Muscle of leg (tissue), 11 donors: ENCODE data around the gene IRF1. TPM values are rescaled to one million over a fixed set of nuclear protein-coding genes. Genes with fewer than 3 reads are reported as not detected.
"Not testable (repeated sequence)": the region's sequence is repeated elsewhere in the genome, so short reads cannot be mapped to it uniquely, and the experiment has no call there.

Source experiments
- DNase-seq: peaks from one replicate; pipeline ENCODE4 v3.0.0; 2013
- H3K27ac ChIP-seq: one replicate; pipeline ENCODE4 v1.5.1; 2013; ENCODE audit warnings: mild to moderate bottlenecking, low read length, control low read depth
- H3K27me3 ChIP-seq: one replicate; pipeline ENCODE4 v1.6.1; 2013; ENCODE audit warnings: low read length; ENCODE audit not compliant: control insufficient read depth, insufficient read depth
- H3K36me3 ChIP-seq: one replicate; pipeline ENCODE4 v1.6.1; 2013; ENCODE audit warnings: low read length; ENCODE audit not compliant: control insufficient read depth, insufficient read depth
- H3K4me1 ChIP-seq: one replicate; pipeline ENCODE4 v1.6.1; 2013; ENCODE audit warnings: low read length; ENCODE audit not compliant: control insufficient read depth, insufficient read depth
- H3K4me3 ChIP-seq: one replicate; pipeline ENCODE4 v1.5.1; 2013; ENCODE audit warnings: low read length, control low read depth
- H3K9me3 ChIP-seq: replicated peaks from 2 replicates; pipeline ENCODE4 v1.6.1; 2013; ENCODE audit warnings: low read depth, low read length; ENCODE audit not compliant: control insufficient read depth
- WGBS: methylation state at CpG from one replicate; pipeline ENCODE4 v1.1.5; 2013; ENCODE audit warnings: missing lambda C conversion rate; ENCODE audit not compliant: insufficient coverage; 5-methylcytosine and 5-hydroxymethylcytosine counted together
- polyA plus RNA-seq, 8 donors: library from polyadenylated mRNA; unstranded; fragments of 120-200 nt; gene quantifications; one replicate each; pipeline versions ENCODE4 v1.2.1 to v1.2.3, GENCODE V29; 2013; ENCODE audit warnings: inconsistent platforms in 1 of 8, low replicate concordance in 1 of 8; ENCODE audit not compliant: insufficient read length in 8 of 8, insufficient read depth in 1 of 8
- total RNA-seq: library from RNA; stranded (reverse); fragments of 120-200 nt; gene quantifications from one replicate; pipeline ENCODE4 v1.2.4, GENCODE V29; 2013

The IRF1 gene
- total and polyA plus RNA-seq, 9 donors, result 3.7 to 12.8 (median 9.0) TPM

DNA sequence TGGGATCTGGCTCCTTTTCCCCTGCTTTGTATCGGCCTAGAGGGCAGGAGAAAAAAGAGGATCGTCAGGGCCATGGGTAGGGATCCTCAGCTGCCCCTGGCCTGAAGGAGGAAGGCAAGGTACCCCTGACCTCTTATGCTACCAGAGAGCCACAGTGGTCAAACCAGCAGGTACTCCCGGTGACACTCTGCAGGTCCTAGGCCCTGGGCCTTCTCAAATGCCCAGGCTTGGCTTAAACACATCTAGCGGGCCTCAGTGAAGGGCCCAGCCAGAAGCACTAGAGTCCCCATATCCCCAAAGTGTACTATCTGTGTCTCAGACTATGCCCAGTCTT lies 3.5 kb downstream of the IRF1 start:
- Histone ChIP-seq H3K36me3 (peaks cover 60% of the 10 kb centered on the region), H3K4me3 (no peak overlapping the region), H3K4me1 (peaks cover 31% of the 10 kb centered on the region), H3K27me3 (peaks cover 2% of the 10 kb centered on the region), H3K9me3 (no peaks in the 10 kb centered on the region), H3K27ac (no peak overlapping the region)
- DNase-seq, result no peak
- 100% methylated on average over 1 of the region's 4 CpGs for WGBS

DNA sequence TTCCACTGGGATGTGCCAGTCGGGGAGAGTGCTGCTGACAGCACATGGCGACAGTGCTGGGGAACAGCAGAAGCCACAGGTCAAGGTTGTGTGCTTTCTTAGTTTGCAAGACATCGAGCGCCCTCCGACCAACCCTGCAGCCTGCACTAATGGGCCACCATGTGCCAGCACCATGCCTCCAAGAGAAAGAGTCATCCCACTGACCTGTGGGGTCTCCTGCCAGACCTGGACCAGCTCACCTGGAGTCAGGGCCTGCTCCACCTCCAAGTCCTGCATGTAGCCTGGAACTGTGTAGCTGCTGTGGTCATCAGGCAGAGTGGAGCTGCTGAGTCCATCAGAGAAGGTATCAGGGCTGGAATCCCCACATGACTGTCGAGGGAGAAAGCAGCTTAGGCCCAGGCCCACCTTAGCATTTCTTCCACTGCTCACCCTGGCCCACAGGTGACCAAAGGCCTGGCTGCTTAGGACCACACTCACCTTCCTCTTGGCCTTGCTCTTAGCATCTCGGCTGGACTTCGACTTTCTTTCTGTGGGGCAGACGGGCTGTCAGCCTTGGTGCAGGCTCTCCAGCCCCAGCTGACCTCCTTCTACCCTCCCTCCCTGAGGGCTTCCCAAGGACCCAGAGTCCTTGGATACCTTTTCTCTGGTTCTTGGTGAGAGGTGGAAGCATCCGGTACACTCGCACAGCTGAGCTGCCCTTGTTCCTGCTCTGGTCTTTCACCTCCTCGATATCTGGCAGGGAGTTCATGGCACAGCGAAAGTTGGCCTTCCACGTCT lies 4.1 kb downstream of the IRF1 start:
- Histone ChIP-seq H3K27me3 (peaks cover 2% of the 10 kb centered on the region), H3K9me3 (no peaks in the 10 kb centered on the region), H3K4me1 (peaks cover 26% of the 10 kb centered on the region), H3K27ac (no peak overlapping the region), H3K36me3 (peaks cover 65% of the 10 kb centered on the region), H3K4me3 (no peak overlapping the region)
- WGBS, result 97% methylated on average over 13 of the region's 14 CpGs
- DNase-seq, result no peak

DNA sequence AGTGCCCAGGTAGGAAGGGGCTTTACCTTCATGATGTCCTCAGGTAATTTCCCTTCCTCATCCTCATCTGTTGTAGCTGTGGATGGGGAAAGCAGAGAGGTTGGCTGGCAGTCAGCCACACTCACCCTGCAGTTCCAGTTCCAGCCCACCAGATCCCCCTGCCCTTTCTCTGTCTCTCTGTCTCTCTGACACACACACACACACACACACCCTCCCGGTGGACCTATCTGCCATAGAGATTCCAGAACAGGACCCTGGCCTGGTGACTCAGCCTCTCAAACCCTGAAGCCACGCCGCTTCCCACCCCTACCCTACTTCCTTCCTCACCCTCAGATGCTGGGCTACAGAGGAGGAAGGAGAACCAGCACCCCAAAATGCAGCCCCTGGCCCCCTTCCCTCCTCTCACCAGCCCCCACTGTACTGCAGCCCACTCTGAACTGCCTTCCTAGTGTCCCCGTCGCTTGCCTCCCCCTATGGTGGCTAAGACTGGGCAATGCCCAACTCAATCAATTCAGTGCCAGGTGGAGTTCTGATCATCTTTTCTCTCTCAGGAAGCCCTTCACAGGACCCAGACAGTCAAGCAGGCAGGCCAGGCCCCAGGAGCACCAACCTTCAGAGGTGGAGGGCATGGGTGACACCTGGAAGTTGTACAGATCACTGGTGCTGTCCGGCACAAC lies 4.8 kb downstream of the IRF1 start:
- no peaks in the 10 kb centered on the region for H3K27me3 ChIP-seq
- H3K9me3 ChIP-seq, result no peaks in the 10 kb centered on the region
- no peak for DNase-seq
- H3K4me3 ChIP-seq, result no peak overlapping the region
- WGBS, result 79% methylated on average over 4 of the region's 6 CpGs
- H3K27ac ChIP-seq, result no peak overlapping the region
- H3K4me1 ChIP-seq, result peaks cover 20% of the 10 kb centered on the region
- H3K36me3 ChIP-seq, result peaks cover 71% of the 10 kb centered on the region

DNA sequence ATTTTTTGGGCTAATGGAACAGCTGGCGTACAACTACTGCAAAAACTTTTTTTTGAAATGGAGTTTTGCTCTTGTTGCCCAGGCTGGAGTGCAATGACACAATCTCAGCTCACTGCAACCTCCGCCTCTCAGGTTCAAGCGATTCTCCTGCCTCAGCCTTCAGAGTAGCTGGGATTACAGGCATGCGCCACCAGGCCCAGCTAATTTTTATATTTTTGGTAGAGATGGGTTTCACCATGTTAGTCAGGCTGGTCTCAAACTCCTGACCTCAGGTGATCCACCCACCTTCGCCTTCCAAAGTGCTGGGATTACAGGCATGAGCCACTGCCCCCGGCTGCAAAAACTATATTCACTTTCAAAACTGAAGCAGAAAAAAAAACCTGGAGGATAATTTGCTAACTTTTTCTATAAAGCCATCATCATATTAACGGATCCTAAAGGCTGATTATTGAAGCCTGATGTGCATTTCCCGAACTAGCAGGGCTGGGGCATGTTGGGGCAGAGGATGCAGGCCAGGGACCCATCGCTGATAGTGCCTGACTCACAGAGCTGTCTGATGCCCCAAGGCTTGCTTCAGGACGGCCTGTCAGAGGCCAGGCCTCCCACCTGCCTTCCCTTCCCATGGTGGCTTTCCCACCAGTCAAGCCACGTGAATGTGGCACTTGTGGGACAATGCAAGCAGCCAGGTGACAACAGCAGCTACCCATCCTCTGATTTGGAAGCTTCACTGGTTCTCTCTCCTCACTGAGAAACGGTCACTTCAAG lies 5.5 kb downstream of the IRF1 start:
- 94% methylated on average over 7 of the region's 12 CpGs for WGBS
- Histone ChIP-seq H3K36me3 (peaks cover 71% of the 10 kb centered on the region), H3K4me1 (peaks cover 19% of the 10 kb centered on the region)
- not testable (repeated sequence) for DNase-seq, H3K9me3 ChIP-seq, H3K4me3 ChIP-seq, H3K27me3 ChIP-seq, H3K27ac ChIP-seq

DNA sequence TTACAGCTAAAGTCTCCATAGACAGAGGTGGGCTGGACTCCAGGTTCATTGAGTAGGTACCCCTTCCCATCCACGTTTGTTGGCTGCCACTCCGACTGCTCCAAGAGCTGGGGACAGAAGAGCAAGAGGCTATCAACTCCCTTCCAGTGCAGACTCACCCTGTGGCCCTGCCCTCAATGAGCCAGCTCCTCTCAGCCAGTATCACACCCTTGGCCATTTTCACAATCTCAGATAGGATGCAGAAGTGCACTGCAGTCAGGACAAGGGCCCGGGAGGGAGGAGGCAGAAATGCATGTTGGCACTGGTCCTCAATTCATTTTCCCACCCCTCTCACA lies 6.2 kb downstream of the IRF1 start:
- whole genome bisulfite sequencing, result 77% methylated on average over 2 of the region's 3 CpGs
- Histone ChIP-seq H3K27me3 (no peaks in the 10 kb centered on the region), H3K9me3 (no peaks in the 10 kb centered on the region), H3K36me3 (peaks cover 70% of the 10 kb centered on the region), H3K27ac (no peak overlapping the region), H3K4me3 (no peak overlapping the region), H3K4me1 (peaks cover 12% of the 10 kb centered on the region)
- DNase-seq, result no peak

DNA sequence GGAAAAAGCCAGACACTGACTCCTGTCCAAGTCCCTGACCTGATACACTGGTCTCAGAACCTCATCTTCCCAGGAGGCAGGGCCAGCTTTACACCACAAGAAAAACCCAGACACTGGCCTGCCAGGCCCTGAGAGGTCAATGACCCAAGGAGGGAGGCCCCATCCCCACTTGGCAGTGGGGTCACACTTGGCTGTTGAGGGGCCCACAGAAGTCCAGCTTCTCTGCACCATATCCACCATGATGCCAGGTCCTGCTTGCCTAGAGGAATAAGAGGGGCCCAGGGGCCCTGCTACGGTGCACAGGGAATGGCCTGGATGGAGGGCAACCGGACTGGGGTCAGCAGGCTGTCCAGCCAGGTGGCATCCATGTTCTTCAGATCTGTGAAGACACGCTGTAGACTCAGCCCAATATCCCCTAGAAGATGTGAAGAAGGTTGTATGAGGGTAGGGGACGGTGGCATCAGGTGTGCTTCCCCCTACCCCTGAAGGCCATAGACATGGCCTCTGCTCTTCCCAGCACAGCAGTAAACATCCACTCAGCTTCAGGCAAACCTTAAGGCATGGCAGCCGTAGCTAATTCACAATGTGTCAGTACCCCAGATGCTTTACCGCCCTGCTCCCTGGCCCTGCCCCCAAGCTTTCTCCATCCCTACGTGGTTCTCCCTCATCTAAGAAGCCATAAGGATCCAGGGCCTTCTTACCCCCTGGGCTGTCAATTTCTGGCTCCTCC lies 6.7 kb downstream of the IRF1 start:
- H3K27me3 ChIP-seq, result no peaks in the 10 kb centered on the region
- H3K36me3 ChIP-seq, result peaks cover 66% of the 10 kb centered on the region
- no peak for DNase-seq
- H3K27ac ChIP-seq, result no peak overlapping the region
- no peaks in the 10 kb centered on the region for H3K9me3 ChIP-seq
- H3K4me1 ChIP-seq, result peaks cover 7% of the 10 kb centered on the region
- WGBS, result 75% methylated on average over 4 of the region's 7 CpGs
- H3K4me3 ChIP-seq, result no peak overlapping the region

DNA sequence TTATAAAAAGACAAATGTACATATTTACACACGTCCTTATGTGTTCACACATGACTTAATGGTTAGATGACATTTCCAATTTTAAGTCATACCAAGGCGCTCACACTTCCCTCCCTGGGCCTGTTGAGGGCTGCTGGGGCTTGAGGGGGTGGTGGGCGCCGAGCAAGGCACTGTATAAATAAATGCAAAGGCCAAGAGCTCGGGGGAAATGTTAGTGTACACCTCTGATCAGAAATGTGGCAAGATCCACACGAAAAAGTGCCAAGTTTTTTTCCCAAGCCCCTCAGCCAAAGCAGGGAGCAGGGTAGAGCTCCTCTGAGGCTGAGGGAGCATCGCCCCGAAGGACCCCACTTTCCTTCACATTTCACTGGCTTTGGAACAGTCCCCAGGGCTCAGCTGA lies 7.5 kb downstream of the IRF1 start:
- no peaks in the 10 kb centered on the region for H3K9me3 ChIP-seq
- no peak overlapping the region for H3K27ac ChIP-seq
- DNase-seq, result no peak
- WGBS, result no CpG with 5 or more reads among the region's 8 CpGs
- H3K36me3 ChIP-seq, result peaks cover 60% of the 10 kb centered on the region
- no peaks in the 10 kb centered on the region for H3K27me3 ChIP-seq
- no peak overlapping the region for H3K4me3 ChIP-seq
- H3K4me1 ChIP-seq, result peaks cover 4% of the 10 kb centered on the region

DNA sequence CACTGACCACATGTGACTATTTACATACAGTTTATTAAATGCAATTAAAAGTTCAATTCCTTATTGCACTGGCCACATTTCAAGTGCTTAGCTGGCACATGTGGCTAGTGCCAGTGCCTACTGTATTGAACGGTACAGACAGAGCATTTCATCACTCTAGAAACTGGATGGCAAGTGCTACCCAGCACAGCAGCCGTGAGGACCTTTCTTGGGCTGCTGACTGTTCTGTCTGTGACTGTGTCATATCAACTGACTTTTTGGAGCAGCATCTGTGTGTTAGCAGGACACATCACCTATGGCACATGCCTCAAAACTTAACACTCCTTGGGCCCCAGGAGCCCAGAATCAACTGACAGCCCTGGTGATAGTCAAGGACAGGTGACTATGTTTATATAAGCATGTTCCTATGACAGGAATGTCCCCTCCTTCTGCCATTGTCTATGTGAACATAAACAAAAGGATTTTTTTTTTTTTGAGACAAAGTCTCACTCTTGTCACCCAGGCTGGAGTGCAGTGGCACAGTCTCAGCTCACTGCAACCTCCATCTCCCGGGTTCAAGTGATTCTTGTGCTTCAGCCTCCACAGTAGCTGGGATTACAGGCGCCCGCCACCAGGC lies 8.9 kb downstream of the IRF1 start:
- Histone ChIP-seq H3K36me3 (peaks cover 47% of the 10 kb centered on the region), H3K27me3 (no peaks in the 10 kb centered on the region), H3K4me1 (peaks cover 3% of the 10 kb centered on the region), H3K9me3 (no peaks in the 10 kb centered on the region), H3K4me3 (no peak overlapping the region), H3K27ac (no peak overlapping the region)
- DNase-seq, result no peak
- 88% methylated on average over 3 of the region's 5 CpGs for WGBS

DNA sequence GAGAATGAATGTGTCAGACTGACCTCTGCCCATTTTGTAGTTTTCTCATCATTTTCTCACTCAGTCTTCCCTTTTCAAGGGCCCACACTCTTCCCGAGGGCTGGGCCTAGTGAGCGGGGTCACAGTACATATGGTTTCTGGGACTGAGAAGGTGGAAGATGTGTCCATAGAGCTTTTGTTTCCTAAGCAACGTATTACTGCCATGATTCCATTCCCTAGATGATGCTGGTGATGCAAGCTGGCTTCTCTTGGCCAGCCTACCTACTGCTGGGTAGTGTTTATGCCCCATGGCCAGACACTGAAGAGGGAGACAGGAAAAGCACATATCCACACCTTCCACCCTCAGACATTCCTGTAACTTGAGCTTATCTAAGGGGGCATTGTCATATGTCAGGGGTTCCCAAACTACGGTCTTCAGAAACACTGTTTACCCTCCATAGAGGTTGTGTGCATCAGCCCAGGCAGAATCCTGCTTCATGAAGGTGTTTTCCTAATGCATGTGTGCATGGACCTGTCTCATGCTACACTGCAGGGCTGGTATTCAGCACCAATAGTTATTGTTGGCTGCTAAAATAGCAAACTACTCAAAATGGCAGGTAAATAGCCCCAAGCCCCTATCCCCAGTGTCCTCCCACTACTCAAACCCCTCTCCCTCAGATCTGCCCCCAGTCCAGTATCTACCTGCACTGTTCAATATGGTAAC lies 9.5 kb downstream of the IRF1 start:
- DNase-seq, result no peak
- no peaks in the 10 kb centered on the region for H3K27me3 ChIP-seq
- no peaks in the 10 kb centered on the region for H3K9me3 ChIP-seq
- peaks cover 40% of the 10 kb centered on the region for H3K36me3 ChIP-seq
- H3K27ac ChIP-seq, result no peak overlapping the region
- no peak overlapping the region for H3K4me3 ChIP-seq
- 67% methylated on average over 1 of the region's 4 CpGs for WGBS
- peaks cover 8% of the 10 kb centered on the region for H3K4me1 ChIP-seq
